K562 (cell line): Measurements from ENCODE around the gene LAGE3. TPM values are rescaled to one million over a fixed set of nuclear protein-coding genes. Genes with fewer than 3 reads are reported as not detected.

ENCODE experiments used
- CEBPG ChIP-seq, 3 experiments: fragments of 200-800 bp in 1 of 3; sonication (Bioruptor generic) in 1 of 3; sonication (generic) in 1 of 3; formaldehyde crosslinking in 1 of 3; IDR thresholded peaks in 2 of 3; conservative IDR thresholded peaks in 1 of 3; 2 replicates each; pipeline versions ENCODE4 v1.6.1 to v1.8.0; 2016 to 2022; ENCODE audit warnings: missing compliant biosample characterization in 2 of 3, missing genetic modification characterization in 2 of 3, mild to moderate bottlenecking in 1 of 3, missing genetic modification reagents in 1 of 3
- CHD4 ChIP-seq: fragments of 200-600 bp; sonication (generic); IDR thresholded peaks from 3 replicates; pipeline ENCODE4 v1.6.1; 2012; ENCODE audit warnings: low read depth, mild to moderate bottlenecking, mixed read lengths, low read length, inconsistent platforms; ENCODE audit not compliant: insufficient read depth, insufficient replicate concordance, poor library complexity, severe bottlenecking
- CTCFL ChIP-seq: IDR thresholded peaks from 2 replicates; pipeline ENCODE4 v1.6.1; 2011; ENCODE audit warnings: borderline replicate concordance, low read depth, mild to moderate bottlenecking, moderate library complexity, low read length; ENCODE audit not compliant: insufficient read depth, poor library complexity, severe bottlenecking
- EZH2 ChIP-seq: IDR thresholded peaks from 2 replicates; pipeline ENCODE4 v1.6.1; 2012; ENCODE audit warnings: low read depth, mild to moderate bottlenecking, inconsistent platforms, low read length, borderline replicate concordance
- HEY1 ChIP-seq: fragments of 250-450 bp; sonication (Bioruptor Pico); IDR thresholded peaks from 2 replicates; pipeline ENCODE4 v1.5.0; 2020; ENCODE audit warnings: mild to moderate bottlenecking, moderate library complexity, borderline replicate concordance
- POLR2AphosphoS2 ChIP-seq: IDR thresholded peaks from 2 replicates; pipeline ENCODE4 v1.6.1; 2012; ENCODE audit warnings: low read length, improper control_type of control experiment
- PYGO2 ChIP-seq: fragments of 450-650 bp; IDR thresholded peaks from 2 replicates; pipeline ENCODE4 v1.6.1; 2016; ENCODE audit warnings: mild to moderate bottlenecking, missing genetic modification characterization, moderate library complexity, missing compliant biosample characterization
- SAFB2 ChIP-seq: fragments of 200-400 bp; formaldehyde crosslinking; IDR thresholded peaks from 2 replicates; pipeline ENCODE4 v1.6.1; 2018; ENCODE audit warnings: borderline replicate concordance, low read length, low read depth, moderate library complexity; ENCODE audit not compliant: severe bottlenecking
- SIX5 ChIP-seq, 2 experiments: IDR thresholded peaks; 2 replicates each; pipeline ENCODE4 v1.6.1; 2011; ENCODE audit warnings: low read length in 2 of 2, borderline replicate concordance in 1 of 2, low read depth in 1 of 2, mild to moderate bottlenecking in 1 of 2, moderate library complexity in 1 of 2; ENCODE audit not compliant: insufficient read depth in 1 of 2
- SMC3 ChIP-seq: conservative IDR thresholded peaks from 2 replicates; pipeline ENCODE4 v1.6.1; 2011; ENCODE audit warnings: low read depth, low read length, improper control_type of control experiment; ENCODE audit not compliant: insufficient read depth
- TEAD4 ChIP-seq, 2 experiments: sonication (generic) in 1 of 2; formaldehyde crosslinking in 1 of 2; IDR thresholded peaks; 2 replicates each; pipeline versions ENCODE4 v1.6.1 to v1.8.0; 2012 to 2022; ENCODE audit warnings: borderline replicate concordance in 1 of 2, inconsistent platforms in 1 of 2, low read length in 1 of 2, mild to moderate bottlenecking in 1 of 2, missing genetic modification reagents in 1 of 2
- XRCC4 ChIP-seq: IDR thresholded peaks from one replicate; pipeline ENCODE4 v1.6.1; 2011; ENCODE audit not compliant: insufficient read depth, insufficient read length; ENCODE audit errors: extremely low read depth
- ZBTB8A ChIP-seq: fragments of 450-650 bp; IDR thresholded peaks from 2 replicates; pipeline ENCODE4 v1.6.1; 2018; ENCODE audit warnings: mild to moderate bottlenecking, moderate library complexity; ENCODE audit not compliant: partially characterized antibody
- ZNF644 ChIP-seq: fragments of 200-800 bp; sonication (Bioruptor generic); IDR thresholded peaks from 2 replicates; pipeline ENCODE4 v1.6.1; 2016; ENCODE audit warnings: low read depth, missing genetic modification characterization, missing compliant biosample characterization
- ZNF707 ChIP-seq: fragments of 250-450 bp; sonication (Bioruptor Pico); conservative IDR thresholded peaks from 2 replicates; pipeline ENCODE4 v1.8.0; 2022; ENCODE audit warnings: inconsistent platforms, mild to moderate bottlenecking, moderate library complexity
- polyA plus RNA-seq, 8 experiments: library from polyadenylated mRNA; depleted of rRNA in 4 of 8; stranded (reverse) in 5 of 8; unstranded in 3 of 8; fragments of >200 nt; fragmentation: Nextera tagmentation in 2 of 8; fragmentation: Illumina TruSeq in 1 of 8; extraction: Ambion mirVana in 2 of 8; extraction: Trizol in 1 of 8; gene quantifications; 2 replicates each; pipeline versions ENCODE4 v1.2.1 to v1.2.3, GENCODE V29; 2011 to 2014; ENCODE audit warnings: inconsistent platforms in 1 of 8, missing spikeins in 1 of 8
- total RNA-seq, 7 experiments: library from RNA; depleted of rRNA in 6 of 7; stranded (reverse); fragments of >200 nt in 6 of 7; fragmentation: Illumina TruSeq in 2 of 7; extraction: Trizol in 2 of 7; gene quantifications; 2 replicates each; pipeline versions ENCODE4 v1.2.1 to v1.2.3, GENCODE V29; 2011 to 2021; ENCODE audit warnings: low replicate concordance in 1 of 7
- TF ChIP-seq, protein P1 (sequence below): conservative IDR thresholded peaks from 2 replicates; pipeline ENCODE4 v1.6.1; 2011; ENCODE audit warnings: low read depth, mild to moderate bottlenecking, low read length; ENCODE audit not compliant: control insufficient read depth
- TF ChIP-seq, protein P2 (sequence below): fragments of 200-800 bp; sonication (Bioruptor generic); IDR thresholded peaks from 2 replicates; pipeline ENCODE4 v1.6.1; 2017; ENCODE audit warnings: missing genetic modification characterization, missing compliant biosample characterization
- TF ChIP-seq, protein P3 (sequence below): fragments of 200-800 bp; sonication (Bioruptor generic); IDR thresholded peaks from 2 replicates; pipeline ENCODE4 v1.6.1; 2017; ENCODE audit warnings: missing genetic modification characterization, missing compliant biosample characterization

LAGE3 gene
- total and polyA plus RNA-seq, 9 of the 15 experiments (the other 6 are each of a cell fraction or from before 2014, with no cell fraction given) = 28.2 to 125 (median 35.8) TPM

- TF ChIP-seq, protein P1, sequence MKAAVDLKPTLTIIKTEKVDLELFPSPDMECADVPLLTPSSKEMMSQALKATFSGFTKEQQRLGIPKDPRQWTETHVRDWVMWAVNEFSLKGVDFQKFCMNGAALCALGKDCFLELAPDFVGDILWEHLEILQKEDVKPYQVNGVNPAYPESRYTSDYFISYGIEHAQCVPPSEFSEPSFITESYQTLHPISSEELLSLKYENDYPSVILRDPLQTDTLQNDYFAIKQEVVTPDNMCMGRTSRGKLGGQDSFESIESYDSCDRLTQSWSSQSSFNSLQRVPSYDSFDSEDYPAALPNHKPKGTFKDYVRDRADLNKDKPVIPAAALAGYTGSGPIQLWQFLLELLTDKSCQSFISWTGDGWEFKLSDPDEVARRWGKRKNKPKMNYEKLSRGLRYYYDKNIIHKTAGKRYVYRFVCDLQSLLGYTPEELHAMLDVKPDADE = no peak
- TF ChIP-seq ZNF707 = no peak
- no peak for TF ChIP-seq SAFB2
- no peak for TF ChIP-seq SIX5 (IDR thresholded peaks at IDR 0.05; ENCODE audit: borderline replicate concordance in 1 of 2, insufficient read depth in 1 of 2, low read depth in 1 of 2, low read length in 2 of 2)
- TF ChIP-seq CHD4 = no peak
- TF ChIP-seq POLR2AphosphoS2 = no peak
- no peak for TF ChIP-seq CTCFL
- no peak for TF ChIP-seq XRCC4
- TF ChIP-seq, protein P2, sequence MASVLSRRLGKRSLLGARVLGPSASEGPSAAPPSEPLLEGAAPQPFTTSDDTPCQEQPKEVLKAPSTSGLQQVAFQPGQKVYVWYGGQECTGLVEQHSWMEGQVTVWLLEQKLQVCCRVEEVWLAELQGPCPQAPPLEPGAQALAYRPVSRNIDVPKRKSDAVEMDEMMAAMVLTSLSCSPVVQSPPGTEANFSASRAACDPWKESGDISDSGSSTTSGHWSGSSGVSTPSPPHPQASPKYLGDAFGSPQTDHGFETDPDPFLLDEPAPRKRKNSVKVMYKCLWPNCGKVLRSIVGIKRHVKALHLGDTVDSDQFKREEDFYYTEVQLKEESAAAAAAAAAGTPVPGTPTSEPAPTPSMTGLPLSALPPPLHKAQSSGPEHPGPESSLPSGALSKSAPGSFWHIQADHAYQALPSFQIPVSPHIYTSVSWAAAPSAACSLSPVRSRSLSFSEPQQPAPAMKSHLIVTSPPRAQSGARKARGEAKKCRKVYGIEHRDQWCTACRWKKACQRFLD = peak; percentile 81; the same call in 1 of the 2 replicates
- TF ChIP-seq EZH2 = no peak
- no peak for TF ChIP-seq PYGO2 (tag)
- TF ChIP-seq TEAD4 (IDR thresholded peaks at IDR 0.05; ENCODE audit: low read length) = peak; percentile 5; the same call in 1 of the 2 replicates
- TF ChIP-seq TEAD4 (CRISPR knock-in tag; IDR thresholded peaks at IDR 0.05; ENCODE audit: borderline replicate concordance) = no peak
- no peak for TF ChIP-seq CEBPG (CRISPR knock-in tag; IDR thresholded peaks at IDR 0.05)
- TF ChIP-seq CEBPG (tag; conservative IDR thresholded peaks at IDR 0.05 in 1 of 2, IDR thresholded peaks at IDR 0.05 in 1 of 2) = no peak
- no peak for TF ChIP-seq ZNF644 (tag)
- TF ChIP-seq HEY1 (CRISPR knock-in tag) = no peak
- TF ChIP-seq, protein P3, sequence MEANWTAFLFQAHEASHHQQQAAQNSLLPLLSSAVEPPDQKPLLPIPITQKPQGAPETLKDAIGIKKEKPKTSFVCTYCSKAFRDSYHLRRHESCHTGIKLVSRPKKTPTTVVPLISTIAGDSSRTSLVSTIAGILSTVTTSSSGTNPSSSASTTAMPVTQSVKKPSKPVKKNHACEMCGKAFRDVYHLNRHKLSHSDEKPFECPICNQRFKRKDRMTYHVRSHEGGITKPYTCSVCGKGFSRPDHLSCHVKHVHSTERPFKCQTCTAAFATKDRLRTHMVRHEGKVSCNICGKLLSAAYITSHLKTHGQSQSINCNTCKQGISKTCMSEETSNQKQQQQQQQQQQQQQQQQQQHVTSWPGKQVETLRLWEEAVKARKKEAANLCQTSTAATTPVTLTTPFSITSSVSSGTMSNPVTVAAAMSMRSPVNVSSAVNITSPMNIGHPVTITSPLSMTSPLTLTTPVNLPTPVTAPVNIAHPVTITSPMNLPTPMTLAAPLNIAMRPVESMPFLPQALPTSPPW (CRISPR knock-in tag) = peak; percentile 92
- TF ChIP-seq SMC3 = no peak
- TF ChIP-seq ZBTB8A = no peak
Observed at GRCh38 chrX:154486396-154487207, 7.5 kb upstream of the LAGE3 start, which contains the start of gene UBL4A (continued).
